GM19395 (cell line): ENCODE measurements around the gene AMIGO2.

ENCODE experiments used
- ATAC-seq: cut with Tn5 transposase; IDR thresholded peaks from one replicate; pipeline ENCODE4 v1.9.1; 2021; ENCODE audit warnings: mild to moderate bottlenecking, moderate library complexity; ENCODE audit not compliant: unreplicated experiment

AMIGO2 gene

GRCh38 chr12:47098099-47098498 is 18.3 kb upstream of the AMIGO2 start:
- no peak for ATAC-seq

GRCh38 chr12:47097276-47097896 is 17.6 kb upstream of the AMIGO2 start:
- ATAC-seq, result no peak

- ATAC-seq, result no peak
These were observed 15.9 kb upstream of the AMIGO2 start for GRCh38 chr12:47095446-47096236.

GRCh38 chr12:47094804-47095203 is 15.0 kb upstream of the AMIGO2 start:
- ATAC-seq, result no peak

GRCh38 chr12:47091009-47091408 is 11.2 kb upstream of the AMIGO2 start:
- ATAC-seq, result no peak

- no peak for ATAC-seq
These were observed 8.5 kb upstream of the AMIGO2 start for GRCh38 chr12:47088021-47088944.

GRCh38 chr12:47087088-47087688 is 7.4 kb upstream of the AMIGO2 start:
- no peak for ATAC-seq

- no peak for ATAC-seq
These were observed 6.1 kb upstream of the AMIGO2 start for GRCh38 chr12:47085815-47086252.

- ATAC-seq, result no peak
These were observed 4.4 kb upstream of the AMIGO2 start for GRCh38 chr12:47084172-47084571.

- no peak for ATAC-seq
These were observed 3.2 kb upstream of the AMIGO2 start for GRCh38 chr12:47082796-47083621.

- no peak for ATAC-seq
These were observed 2.5 kb upstream of the AMIGO2 start for GRCh38 chr12:47082283-47082682.

- no peak for ATAC-seq
These were observed 1.2 kb upstream of the AMIGO2 start for GRCh38 chr12:47080725-47081502.

GRCh38 chr12:47079981-47080724 is 394 bp upstream of the AMIGO2 start:
- peak; percentile 35 for ATAC-seq

GRCh38 chr12:47078733-47079467 is 859 bp downstream of the AMIGO2 start:
- ATAC-seq, result no peak

GRCh38 chr12:47078086-47078395 is 1.7 kb downstream of the AMIGO2 start:
- no peak for ATAC-seq

- no peak for ATAC-seq
These were observed 2.3 kb downstream of the AMIGO2 start for GRCh38 chr12:47077206-47078085.
